ENCODE results near the gene SIPA1L3. TPM values are rescaled to one million over a fixed set of nuclear protein-coding genes. Genes with fewer than 3 reads are reported as not detected.

Gene SIPA1L3
- total and polyA plus RNA-seq, 10 of the 15 experiments (the other 5 are each of a cell fraction or from before 2014, with no cell fraction given): 0.24 to 66.2 (median 19.1) TPM

DNA sequence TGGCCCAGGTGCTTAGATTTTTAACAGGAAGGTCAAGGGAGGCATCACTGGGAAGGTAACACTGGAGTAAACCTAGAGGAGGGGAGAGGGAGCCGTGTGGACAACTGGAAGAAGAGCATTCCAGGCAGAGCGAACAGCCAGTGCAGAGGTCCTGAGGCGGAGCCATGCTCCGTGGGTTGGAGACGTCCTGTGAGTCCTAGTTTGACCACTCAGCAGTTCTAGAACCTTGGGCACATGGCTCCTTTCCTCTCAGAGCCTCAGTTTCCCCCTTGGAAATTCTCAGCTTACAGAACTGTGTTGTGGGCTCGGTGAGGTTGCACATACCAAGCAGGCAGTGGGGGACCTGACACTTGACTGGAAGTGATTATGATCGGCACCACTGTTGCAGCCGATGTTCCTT is 186.1 kb downstream of the SIPA1L3 start:
- CTCF ChIA-PET: interaction anchor here (3.5 kb wide), 1 partner anchor 190 kb away, joined by 39 read pairs; the partner anchor contains the start of gene WDR87
- BruUV-seq (replicated peaks): no TSS peak
- H3K9me3 ChIP-seq (replicated peaks; ENCODE audit: control insufficient read depth, insufficient read depth, low read length): no peaks in the 10 kb centered on the region

More for the DNA sequence above, 186.1 kb downstream of the SIPA1L3 start:
- Histone ChIP-seq H3K27me3 (replicated peaks in 1 of 2; ENCODE audit: control insufficient read depth in 2 of 2, insufficient read depth in 2 of 2, low read length in 1 of 2) (no peaks in the 10 kb centered on the region), H4K20me1 (ENCODE audit: control insufficient read depth, insufficient read depth) (no peaks in the 10 kb centered on the region), H3K79me2 (ENCODE audit: control insufficient read depth, insufficient read depth, low read length) (peaks cover 2% of the 10 kb centered on the region; the same call in 1 of the 2 replicates), H3K36me3 (ENCODE audit: control insufficient read depth in 2 of 2, insufficient read depth in 2 of 2, low read length in 1 of 2) (peaks cover 19 to 32% of the 10 kb centered on the region in 2 experiments), H3K27ac (ENCODE audit: control insufficient read depth, insufficient read depth) (no peak overlapping the region), H3K4me3 (no peak overlapping the region), H3K4me2 (ENCODE audit: control insufficient read depth, insufficient read depth) (no peak overlapping the region), H3K9ac (ENCODE audit: control insufficient read depth, insufficient read depth, low read length) (no peak overlapping the region), H3K4me1 (ENCODE audit: control insufficient read depth, insufficient read depth, low read length) (no peaks in the 10 kb centered on the region; the same call in 1 of the 2 replicates), H2AFZ (ENCODE audit: control insufficient read depth, low read depth, low read length) (no peak overlapping the region)
- TF ChIP-seq CBX5 (IDR thresholded peaks at IDR 0.05; ENCODE audit: low read depth): no peak
- no peak for TF ChIP-seq WRNIP1 (IDR thresholded peaks at IDR 0.05; ENCODE audit: borderline replicate concordance, low read depth, low read length)
- TF ChIP-seq, protein P1, sequence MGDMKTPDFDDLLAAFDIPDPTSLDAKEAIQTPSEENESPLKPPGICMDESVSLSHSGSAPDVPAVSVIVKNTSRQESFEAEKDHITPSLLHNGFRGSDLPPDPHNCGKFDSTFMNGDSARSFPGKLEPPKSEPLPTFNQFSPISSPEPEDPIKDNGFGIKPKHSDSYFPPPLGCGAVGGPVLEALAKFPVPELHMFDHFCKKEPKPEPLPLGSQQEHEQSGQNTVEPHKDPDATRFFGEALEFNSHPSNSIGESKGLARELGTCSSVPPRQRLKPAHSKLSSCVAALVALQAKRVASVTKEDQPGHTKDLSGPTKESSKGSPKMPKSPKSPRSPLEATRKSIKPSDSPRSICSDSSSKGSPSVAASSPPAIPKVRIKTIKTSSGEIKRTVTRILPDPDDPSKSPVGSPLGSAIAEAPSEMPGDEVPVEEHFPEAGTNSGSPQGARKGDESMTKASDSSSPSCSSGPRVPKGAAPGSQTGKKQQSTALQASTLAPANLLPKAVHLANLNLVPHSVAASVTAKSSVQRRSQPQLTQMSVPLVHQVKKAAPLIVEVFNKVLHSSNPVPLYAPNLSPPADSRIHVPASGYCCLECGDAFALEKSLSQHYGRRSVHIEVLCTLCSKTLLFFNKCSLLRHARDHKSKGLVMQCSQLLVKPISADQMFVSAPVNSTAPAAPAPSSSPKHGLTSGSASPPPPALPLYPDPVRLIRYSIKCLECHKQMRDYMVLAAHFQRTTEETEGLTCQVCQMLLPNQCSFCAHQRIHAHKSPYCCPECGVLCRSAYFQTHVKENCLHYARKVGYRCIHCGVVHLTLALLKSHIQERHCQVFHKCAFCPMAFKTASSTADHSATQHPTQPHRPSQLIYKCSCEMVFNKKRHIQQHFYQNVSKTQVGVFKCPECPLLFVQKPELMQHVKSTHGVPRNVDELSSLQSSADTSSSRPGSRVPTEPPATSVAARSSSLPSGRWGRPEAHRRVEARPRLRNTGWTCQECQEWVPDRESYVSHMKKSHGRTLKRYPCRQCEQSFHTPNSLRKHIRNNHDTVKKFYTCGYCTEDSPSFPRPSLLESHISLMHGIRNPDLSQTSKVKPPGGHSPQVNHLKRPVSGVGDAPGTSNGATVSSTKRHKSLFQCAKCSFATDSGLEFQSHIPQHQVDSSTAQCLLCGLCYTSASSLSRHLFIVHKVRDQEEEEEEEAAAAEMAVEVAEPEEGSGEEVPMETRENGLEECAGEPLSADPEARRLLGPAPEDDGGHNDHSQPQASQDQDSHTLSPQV (IDR thresholded peaks at IDR 0.05): no peak
- TF ChIP-seq, protein P2, sequence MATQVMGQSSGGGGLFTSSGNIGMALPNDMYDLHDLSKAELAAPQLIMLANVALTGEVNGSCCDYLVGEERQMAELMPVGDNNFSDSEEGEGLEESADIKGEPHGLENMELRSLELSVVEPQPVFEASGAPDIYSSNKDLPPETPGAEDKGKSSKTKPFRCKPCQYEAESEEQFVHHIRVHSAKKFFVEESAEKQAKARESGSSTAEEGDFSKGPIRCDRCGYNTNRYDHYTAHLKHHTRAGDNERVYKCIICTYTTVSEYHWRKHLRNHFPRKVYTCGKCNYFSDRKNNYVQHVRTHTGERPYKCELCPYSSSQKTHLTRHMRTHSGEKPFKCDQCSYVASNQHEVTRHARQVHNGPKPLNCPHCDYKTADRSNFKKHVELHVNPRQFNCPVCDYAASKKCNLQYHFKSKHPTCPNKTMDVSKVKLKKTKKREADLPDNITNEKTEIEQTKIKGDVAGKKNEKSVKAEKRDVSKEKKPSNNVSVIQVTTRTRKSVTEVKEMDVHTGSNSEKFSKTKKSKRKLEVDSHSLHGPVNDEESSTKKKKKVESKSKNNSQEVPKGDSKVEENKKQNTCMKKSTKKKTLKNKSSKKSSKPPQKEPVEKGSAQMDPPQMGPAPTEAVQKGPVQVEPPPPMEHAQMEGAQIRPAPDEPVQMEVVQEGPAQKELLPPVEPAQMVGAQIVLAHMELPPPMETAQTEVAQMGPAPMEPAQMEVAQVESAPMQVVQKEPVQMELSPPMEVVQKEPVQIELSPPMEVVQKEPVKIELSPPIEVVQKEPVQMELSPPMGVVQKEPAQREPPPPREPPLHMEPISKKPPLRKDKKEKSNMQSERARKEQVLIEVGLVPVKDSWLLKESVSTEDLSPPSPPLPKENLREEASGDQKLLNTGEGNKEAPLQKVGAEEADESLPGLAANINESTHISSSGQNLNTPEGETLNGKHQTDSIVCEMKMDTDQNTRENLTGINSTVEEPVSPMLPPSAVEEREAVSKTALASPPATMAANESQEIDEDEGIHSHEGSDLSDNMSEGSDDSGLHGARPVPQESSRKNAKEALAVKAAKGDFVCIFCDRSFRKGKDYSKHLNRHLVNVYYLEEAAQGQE (IDR thresholded peaks at IDR 0.05; ENCODE audit: low read depth, low read length): no peak
- in situ Hi-C loops (cut with MboI) (no loop called here), intact Hi-C loops (cut with micrococcal nuclease; ENCODE audit: unreplicated experiment) (no loop called here)
- ChIA-PET SMC1A (ENCODE audit: uncharacterized antibody, unreplicated experiment) (no interaction called here), POLR2A (no interaction called here), RAD21 (ENCODE audit: unreplicated experiment) (no interaction called here)
- WGBS (ENCODE audit: insufficient coverage, insufficient replicate concordance, low lambda C conversion rate, missing lambda C conversion rate): 81% methylated on average over 8 of the region's 8 CpGs
- no peak for FAIRE-seq
- DNase-seq (ENCODE audit: low read depth, low spot score): no peak
- ATAC-seq: no peak

Data from GM12878 (cell line).